ENCODE measurements around the gene CTSV. TPM values are rescaled to one million over a fixed set of nuclear protein-coding genes. Genes with fewer than 3 reads are reported as not detected.
"Not testable (repeated sequence)": the region's sequence is repeated elsewhere in the genome, so short reads cannot be mapped to it uniquely, and the experiment has no call there.

The CTSV gene
- total RNA-seq, 1 donor from 2014 or later = 6.7 TPM

DNA sequence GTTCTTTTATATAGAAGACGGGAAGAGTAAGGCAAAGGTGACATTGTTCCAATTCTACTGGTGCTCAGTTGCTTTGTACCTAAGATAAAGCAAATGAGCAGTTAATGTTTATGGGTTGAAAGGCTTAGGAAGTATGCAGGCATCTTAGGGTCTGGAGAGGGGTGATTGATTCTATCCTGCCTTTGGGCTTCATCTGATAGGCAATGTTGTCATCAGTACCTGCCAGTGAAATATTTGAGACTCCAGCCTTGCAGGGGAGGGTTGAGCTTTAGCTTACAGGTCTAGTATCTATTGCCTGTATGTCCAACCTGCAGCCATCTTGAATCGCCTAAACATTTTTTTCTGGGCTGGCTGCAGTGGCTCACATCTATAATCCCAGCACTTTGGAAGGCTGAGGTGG lies 13.8 kb upstream of the CTSV start:
- peaks cover 9% of the 10 kb centered on the region for H3K27me3 Mint-ChIP-seq
- TF ChIP-seq, protein P1, sequence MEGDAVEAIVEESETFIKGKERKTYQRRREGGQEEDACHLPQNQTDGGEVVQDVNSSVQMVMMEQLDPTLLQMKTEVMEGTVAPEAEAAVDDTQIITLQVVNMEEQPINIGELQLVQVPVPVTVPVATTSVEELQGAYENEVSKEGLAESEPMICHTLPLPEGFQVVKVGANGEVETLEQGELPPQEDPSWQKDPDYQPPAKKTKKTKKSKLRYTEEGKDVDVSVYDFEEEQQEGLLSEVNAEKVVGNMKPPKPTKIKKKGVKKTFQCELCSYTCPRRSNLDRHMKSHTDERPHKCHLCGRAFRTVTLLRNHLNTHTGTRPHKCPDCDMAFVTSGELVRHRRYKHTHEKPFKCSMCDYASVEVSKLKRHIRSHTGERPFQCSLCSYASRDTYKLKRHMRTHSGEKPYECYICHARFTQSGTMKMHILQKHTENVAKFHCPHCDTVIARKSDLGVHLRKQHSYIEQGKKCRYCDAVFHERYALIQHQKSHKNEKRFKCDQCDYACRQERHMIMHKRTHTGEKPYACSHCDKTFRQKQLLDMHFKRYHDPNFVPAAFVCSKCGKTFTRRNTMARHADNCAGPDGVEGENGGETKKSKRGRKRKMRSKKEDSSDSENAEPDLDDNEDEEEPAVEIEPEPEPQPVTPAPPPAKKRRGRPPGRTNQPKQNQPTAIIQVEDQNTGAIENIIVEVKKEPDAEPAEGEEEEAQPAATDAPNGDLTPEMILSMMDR (conservative IDR thresholded peaks at IDR 0.05) = no peak
- H3K9me3 Mint-ChIP-seq = no peaks in the 10 kb centered on the region
- DNase-seq (ENCODE audit: extremely low spot score, unreplicated experiment) = no peak
- no peak overlapping the region for H3K4me3 Mint-ChIP-seq
- H3K4me1 Mint-ChIP-seq (ENCODE audit: unreplicated experiment) = peaks cover 12% of the 10 kb centered on the region
- no peaks in the 10 kb centered on the region for H3K36me3 Mint-ChIP-seq
- no peak overlapping the region for H3K27ac Mint-ChIP-seq

DNA sequence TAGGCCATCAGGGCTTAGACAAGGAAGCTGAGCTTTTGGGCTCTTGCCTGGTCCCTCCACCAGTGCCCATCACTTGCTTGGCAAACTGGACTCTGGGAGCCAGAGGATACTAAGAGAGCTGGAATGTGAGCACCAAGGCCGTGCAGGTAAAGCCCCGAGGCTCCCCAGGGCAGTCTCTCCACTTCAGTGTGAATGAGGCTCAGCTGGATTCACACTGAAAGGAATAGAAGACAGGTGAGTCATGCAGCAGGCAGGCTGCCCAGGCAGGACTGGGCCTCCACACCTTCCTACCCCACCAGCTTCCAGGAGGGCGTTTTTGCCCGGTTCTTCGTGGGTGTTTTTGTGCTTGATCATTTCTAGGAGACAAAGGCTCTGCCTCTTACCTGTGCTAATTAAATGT lies 7.3 kb upstream of the CTSV start:
- Mint-ChIP-seq H3K36me3 (no peaks in the 10 kb centered on the region), H3K9me3 (no peaks in the 10 kb centered on the region), H3K27me3 (peaks cover 23% of the 10 kb centered on the region), H3K4me3 (peak overlapping the region; percentile 52), H3K27ac (peak overlapping the region; percentile 95), H3K4me1 (ENCODE audit: unreplicated experiment) (peaks cover 13% of the 10 kb centered on the region)
- TF ChIP-seq, protein P1 (conservative IDR thresholded peaks at IDR 0.05) = no peak
- DNase-seq (ENCODE audit: extremely low spot score, unreplicated experiment) = no peak

DNA sequence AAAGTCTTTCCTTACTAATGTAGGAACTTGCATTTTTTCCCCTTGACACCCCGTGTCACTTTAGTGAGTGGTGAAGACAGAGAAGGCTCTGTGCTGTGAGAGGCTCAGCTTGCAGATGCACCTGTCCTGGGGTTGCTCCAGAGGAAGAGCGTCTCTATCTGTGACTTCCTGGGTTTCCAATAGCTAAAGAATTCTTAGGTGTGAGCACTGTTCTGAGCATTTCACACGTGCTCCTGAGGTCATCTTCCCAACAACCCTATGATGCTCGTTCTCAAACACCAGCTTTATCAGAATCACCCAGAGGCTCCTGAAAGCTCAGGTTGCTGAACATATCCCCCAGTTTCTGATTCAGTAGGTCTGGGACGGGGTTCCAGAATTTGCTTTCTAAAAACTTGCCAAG lies 6.4 kb upstream of the CTSV start:
- peaks cover 23% of the 10 kb centered on the region for H3K27me3 Mint-ChIP-seq
- peak overlapping the region; percentile 20 for H3K27ac Mint-ChIP-seq
- no peaks in the 10 kb centered on the region for H3K36me3 Mint-ChIP-seq
- TF ChIP-seq, protein P1 (conservative IDR thresholded peaks at IDR 0.05) = no peak
- peaks cover 13% of the 10 kb centered on the region for H3K4me1 Mint-ChIP-seq (ENCODE audit: unreplicated experiment)
- DNase-seq (ENCODE audit: extremely low spot score, unreplicated experiment) = no peak
- H3K4me3 Mint-ChIP-seq = no peak overlapping the region
- no peaks in the 10 kb centered on the region for H3K9me3 Mint-ChIP-seq

DNA sequence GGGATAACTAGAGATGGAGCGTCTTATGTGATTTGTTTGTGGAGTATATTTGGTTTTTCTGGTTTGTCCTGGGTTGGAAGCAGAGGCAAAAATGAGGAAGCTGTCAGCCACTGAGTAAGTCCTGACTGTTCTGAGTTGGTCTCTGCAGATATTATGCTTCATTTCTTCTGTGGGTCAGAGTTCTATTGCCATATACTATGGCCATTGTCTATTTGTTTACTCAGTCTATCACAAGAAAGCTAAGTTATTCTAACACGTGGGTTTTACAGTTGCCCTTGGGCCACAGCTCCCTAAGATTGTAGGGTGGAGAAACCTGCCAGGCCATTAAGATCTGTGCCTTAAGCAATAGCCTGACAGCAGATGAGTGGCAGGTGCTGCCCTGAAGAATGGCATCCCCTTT lies 3.0 kb upstream of the CTSV start:
- H3K27ac Mint-ChIP-seq = peak overlapping the region; percentile 72
- no peak for DNase-seq (ENCODE audit: extremely low spot score, unreplicated experiment)
- peak overlapping the region; percentile 44 for H3K4me3 Mint-ChIP-seq
- peaks cover 15% of the 10 kb centered on the region for H3K4me1 Mint-ChIP-seq (ENCODE audit: unreplicated experiment)
- peaks cover 42% of the 10 kb centered on the region for H3K27me3 Mint-ChIP-seq
- TF ChIP-seq, protein P1 (conservative IDR thresholded peaks at IDR 0.05) = no peak
- no peaks in the 10 kb centered on the region for H3K36me3 Mint-ChIP-seq
- no peaks in the 10 kb centered on the region for H3K9me3 Mint-ChIP-seq

DNA sequence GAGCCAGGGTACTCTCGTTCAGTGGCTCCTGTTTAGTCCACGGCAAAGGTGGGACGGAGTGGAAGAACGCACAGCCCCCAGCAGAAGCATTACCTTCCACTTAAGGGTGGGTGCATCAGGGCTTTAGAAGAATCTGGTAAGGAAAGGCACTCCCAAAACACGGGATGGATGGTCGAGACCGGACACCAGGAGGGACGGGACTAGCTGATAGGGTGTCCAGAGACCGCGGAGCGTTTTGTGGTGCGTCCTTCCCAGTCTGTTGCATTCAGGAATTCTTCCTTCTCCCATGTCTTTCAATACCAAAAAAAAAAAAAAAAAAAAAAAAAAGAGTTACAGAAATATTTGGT lies 545 bp upstream of the CTSV start:
- H3K27me3 Mint-ChIP-seq = peaks cover 35% of the 10 kb centered on the region
- no peaks in the 10 kb centered on the region for H3K9me3 Mint-ChIP-seq
- peaks cover 12% of the 10 kb centered on the region for H3K4me1 Mint-ChIP-seq (ENCODE audit: unreplicated experiment)
- peak overlapping the region; percentile 95 for H3K4me3 Mint-ChIP-seq
- no peak for DNase-seq (ENCODE audit: extremely low spot score, unreplicated experiment)
- H3K36me3 Mint-ChIP-seq = no peaks in the 10 kb centered on the region
- TF ChIP-seq, protein P1 (conservative IDR thresholded peaks at IDR 0.05) = no peak
- H3K27ac Mint-ChIP-seq = peak overlapping the region; percentile 91

DNA sequence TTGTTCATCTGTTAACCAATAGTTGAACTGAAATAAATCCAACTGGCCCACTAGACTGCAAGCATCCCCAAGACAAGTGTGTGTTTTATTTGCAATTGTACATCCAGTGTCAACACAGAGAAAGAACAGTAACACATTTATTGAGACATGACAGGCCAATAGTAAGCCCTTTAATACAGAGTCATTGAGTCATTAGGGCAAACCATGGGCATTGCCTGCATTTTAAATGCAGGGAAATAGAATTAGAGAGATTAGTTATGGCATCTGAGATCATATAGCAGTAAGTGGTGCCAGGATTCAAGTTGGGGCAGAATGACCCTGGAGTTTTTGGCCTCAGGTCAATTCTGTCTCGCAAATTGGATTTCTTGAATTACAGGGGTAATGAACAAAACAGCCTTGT lies 15.4 kb downstream of the CTSV start:
- DNase-seq (ENCODE audit: extremely low spot score, unreplicated experiment); H3K4me3 Mint-ChIP-seq; H3K27ac Mint-ChIP-seq; H3K27me3 Mint-ChIP-seq; H3K36me3 Mint-ChIP-seq; H3K4me1 Mint-ChIP-seq (ENCODE audit: unreplicated experiment); H3K9me3 Mint-ChIP-seq: not testable (repeated sequence)

DNA sequence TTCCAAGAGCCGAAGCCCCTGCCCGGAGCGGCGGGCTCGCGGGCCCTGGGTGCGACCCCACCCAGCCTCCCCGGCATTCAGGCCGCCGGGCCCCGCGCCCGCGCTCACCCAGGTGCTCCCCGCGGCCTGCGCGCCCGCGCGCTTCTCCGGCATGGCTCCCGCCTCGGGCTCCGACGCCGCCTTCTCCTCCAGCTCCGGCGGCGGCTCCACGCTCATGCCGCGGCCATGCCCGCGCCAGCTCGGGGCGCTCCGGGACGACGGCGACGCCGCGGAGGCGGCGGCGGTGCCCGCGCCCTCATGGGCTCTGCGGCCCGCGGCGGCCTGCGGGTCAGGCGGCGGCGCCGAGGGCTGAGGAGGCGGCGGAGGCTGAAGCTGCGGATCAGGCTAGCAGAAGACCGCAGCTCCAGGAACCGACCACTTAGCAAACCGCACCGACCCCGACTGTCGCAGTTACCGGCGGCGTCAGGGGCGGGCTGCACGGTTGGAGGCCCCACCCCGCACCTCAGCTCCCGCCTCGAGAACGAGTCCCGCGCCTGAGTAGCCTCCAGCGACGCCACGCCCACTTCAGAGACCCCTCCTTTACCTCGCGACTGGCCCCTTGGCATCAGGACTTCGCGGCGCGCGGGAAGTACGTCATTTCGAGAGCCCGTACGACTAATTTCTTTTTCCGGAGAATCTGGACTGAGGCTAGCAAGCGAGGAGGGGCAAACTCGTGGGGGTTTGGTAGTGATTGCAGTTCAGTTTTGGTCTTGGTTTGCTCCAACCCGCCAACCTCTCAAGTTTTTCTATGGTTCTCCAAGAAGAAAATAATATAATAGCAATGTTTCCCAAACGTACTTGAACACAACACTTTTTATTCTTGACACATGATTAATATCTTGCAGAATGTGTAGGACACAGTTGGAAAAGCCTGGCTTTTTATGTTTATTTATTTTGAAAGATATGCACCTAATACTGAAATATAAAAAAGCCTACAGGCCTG lies 25.5 kb downstream of the CTSV start:
- DNase-seq (ENCODE audit: extremely low spot score, unreplicated experiment) = peak; percentile 78
- not testable (repeated sequence) for H3K27me3 Mint-ChIP-seq; H3K36me3 Mint-ChIP-seq; H3K9me3 Mint-ChIP-seq; H3K4me1 Mint-ChIP-seq (ENCODE audit: unreplicated experiment)
- Mint-ChIP-seq H3K4me3 (peak overlapping the region; percentile 92), H3K27ac (peak overlapping the region; percentile 94)

DNA sequence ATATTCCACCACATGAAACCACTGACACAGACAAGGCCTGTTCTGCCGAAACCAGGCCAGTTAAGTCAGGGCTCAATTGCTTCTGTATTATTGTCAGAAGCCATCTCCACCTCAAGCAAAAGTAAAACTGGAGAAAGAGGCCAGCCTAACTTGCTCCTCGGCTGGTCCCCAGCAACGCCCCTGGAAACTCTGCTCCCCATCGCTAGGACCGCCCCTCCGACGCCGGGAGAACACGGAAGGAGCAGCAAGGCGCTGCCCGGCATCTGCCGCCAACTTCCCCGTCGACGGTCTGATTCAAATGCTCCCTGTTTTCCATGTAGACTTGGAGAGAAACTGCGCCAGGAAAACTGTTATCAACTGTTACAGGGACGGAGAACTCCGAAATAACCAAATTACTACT lies 26.3 kb downstream of the CTSV start:
- H3K27ac Mint-ChIP-seq = peak overlapping the region; percentile 95
- peak overlapping the region; percentile 92 for H3K4me3 Mint-ChIP-seq
- H3K27me3 Mint-ChIP-seq; H3K4me1 Mint-ChIP-seq (ENCODE audit: unreplicated experiment); H3K36me3 Mint-ChIP-seq; DNase-seq (ENCODE audit: extremely low spot score, unreplicated experiment); H3K9me3 Mint-ChIP-seq: not testable (repeated sequence)

DNA sequence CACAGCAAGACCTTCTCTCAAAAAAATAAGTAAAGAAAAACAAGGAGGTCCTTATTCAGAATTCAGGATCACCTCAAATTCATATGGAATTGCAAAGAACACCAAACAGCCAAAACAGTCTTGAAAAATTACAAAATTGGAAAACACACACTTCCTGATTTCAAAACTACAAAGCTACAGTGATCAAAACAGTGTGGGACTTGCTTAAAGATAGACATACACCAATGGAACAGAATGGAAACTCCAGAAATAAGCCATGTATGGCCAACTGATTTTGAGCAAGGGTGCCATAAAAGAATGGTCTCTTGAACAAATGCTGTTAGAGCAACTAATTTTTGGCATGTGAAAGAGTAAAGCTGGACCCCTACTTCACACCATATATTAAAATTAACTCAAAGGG lies 36.7 kb downstream of the CTSV start:
- H3K27ac Mint-ChIP-seq, H3K36me3 Mint-ChIP-seq: not testable (repeated sequence)

More for the DNA sequence above, 36.7 kb downstream of the CTSV start:
- H3K4me1 Mint-ChIP-seq (ENCODE audit: unreplicated experiment); DNase-seq (ENCODE audit: extremely low spot score, unreplicated experiment); H3K9me3 Mint-ChIP-seq; H3K27me3 Mint-ChIP-seq; H3K4me3 Mint-ChIP-seq: not testable (repeated sequence)
